Kidney tubule cell (primary cell): ENCODE results near the gene NPAT.
A peak's percentile ranks its signal among the peaks of the same experiment; 100 is the strongest.
"Not testable (repeated sequence)": the region's sequence is repeated elsewhere in the genome, so short reads cannot be mapped to it uniquely, and the experiment has no call there.

Experiments
- DNase-seq: peaks from one replicate; pipeline ENCODE4 v3.0.0-alpha.2; 2018; ENCODE audit warnings: low spot score

NPAT gene

DNA sequence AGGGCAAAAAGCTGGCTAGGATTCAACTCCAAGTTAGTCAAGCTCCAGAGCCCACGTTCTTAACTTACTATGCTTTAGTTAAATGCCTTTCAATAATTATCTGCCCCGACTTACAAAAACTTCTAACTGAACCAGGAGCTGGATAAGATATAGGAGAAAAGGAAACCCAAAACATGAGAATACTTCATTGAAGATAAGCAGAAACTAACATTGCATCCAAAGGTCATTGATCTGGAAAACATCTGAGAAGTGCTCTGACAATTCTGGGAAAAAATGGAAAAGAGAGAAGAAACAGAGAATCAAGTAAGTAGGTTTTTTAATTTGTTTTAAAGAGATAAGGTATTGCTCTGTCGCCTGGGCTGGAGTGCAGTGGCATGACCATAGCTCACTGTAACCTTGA, 73.9 kb downstream of the NPAT start:
- DNase-seq = no peak

DNA sequence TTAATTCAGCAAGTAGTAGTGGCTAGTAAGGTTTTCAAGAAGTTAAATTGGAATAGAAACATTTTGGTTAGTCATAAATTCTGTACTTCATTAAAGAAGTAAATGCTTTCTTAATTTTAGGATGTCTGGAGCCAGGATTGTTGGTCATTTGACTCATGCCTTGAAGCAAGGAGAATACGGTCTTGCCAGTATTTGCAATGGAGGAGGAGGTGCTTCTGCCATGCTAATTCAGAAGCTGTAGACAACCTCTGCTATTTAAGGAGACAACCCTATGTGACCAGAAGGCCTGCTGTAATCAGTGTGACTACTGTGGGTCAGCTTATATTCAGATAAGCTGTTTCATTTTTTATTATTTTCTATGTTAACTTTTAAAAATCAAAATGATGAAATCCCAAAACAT, 75.3 kb downstream of the NPAT start:
- no peak for DNase-seq

- DNase-seq = no peak
Measured at GRCh38 chr11:108144615-108145014, 77.8 kb downstream of the NPAT start.

DNA sequence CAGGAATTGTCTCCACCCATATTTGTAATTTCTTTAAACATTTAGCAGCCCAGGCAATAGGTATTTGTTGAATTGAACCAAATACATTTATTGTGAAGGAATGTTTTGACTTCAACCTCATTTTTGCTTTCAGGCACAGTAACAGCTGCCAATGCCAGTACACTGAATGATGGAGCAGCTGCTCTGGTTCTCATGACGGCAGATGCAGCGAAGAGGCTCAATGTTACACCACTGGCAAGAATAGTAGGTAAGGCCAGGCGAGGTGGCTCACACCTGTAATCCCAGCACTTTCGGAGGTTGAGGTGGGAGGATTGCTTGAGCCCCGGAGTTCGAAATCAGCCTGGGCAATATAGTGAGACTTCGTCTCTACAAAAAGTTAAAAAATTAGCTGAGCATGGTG, 80.1 kb downstream of the NPAT start:
- no peak for DNase-seq

DNA sequence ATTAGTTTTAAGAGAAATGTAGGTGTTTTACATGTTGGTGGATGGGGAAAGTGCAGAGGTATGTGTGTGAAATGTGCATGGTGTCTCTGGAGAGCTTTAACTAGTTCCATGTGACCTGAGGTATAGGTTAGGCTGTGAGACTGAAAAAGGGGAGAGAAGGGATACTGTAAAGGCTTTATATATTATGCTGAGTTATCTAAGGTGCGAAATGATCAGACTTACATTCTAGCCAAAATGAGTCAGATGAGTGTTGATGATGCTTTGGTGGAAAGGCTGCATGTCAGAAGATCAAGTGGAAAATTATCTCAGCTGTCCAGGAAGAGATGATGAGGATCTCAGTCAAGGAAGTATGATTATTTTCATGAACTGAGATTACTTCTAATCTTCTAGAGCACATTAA, 85.2 kb downstream of the NPAT start:
- no peak for DNase-seq

DNA sequence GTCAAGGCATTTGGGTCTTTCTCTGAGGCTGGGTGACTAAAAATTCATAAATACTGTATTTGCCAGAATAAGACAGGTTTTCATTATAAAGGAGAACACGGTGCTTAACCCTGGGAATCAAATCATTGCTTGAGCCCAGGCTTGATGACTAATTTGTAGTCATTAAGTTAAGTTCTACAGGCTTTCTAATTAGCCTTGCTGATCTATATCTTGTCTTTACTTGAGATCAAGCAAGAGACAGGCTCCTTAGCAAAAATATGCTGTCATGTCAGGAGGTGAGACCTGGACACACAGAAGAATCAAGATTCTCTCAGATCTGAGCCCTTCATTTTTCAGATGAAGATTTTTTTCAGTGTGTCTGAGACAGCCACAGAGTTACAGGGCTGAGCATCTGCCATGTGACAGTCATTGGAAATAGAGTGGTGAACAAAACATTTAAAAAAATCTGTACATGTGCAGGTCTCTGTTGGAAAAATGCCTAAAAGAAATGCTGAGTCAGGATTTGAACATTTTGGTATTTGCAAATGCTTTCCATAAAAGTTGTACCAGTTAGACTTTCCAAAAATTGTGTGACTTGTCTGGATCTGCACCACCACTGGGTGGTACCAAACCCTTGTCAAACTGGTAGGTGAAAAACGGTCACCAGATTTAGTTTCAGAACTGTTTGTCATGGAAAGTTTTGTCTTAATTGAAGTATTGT, 86.4 kb downstream of the NPAT start:
- DNase-seq = no peak

DNA sequence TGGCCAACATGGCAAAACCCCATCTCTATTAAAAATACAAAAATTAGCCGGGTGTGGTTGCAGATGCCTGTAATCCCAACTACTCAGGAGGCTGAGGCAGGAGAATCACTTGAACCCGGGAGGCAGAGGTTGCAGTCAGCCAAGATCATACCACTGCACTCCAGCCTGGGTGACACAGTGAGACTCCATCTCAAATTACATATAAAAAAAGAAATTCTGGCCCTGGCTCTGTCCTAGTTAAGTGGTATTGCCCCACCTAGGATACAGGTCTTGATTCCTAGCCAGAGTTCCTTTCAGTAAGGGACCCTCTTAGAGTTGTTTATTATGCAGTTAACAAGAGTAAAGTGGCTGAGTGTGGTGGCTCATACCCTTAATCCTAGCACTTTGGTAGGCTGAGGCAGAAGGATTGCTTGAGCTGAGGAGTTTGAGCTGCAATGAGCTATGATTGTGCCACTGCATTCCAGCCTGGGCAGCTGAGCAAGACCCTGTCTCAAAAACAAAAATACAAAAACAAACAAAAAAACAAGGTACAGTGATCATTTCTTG, 89.4 kb downstream of the NPAT start:
- DNase-seq = not testable (repeated sequence)

DNA sequence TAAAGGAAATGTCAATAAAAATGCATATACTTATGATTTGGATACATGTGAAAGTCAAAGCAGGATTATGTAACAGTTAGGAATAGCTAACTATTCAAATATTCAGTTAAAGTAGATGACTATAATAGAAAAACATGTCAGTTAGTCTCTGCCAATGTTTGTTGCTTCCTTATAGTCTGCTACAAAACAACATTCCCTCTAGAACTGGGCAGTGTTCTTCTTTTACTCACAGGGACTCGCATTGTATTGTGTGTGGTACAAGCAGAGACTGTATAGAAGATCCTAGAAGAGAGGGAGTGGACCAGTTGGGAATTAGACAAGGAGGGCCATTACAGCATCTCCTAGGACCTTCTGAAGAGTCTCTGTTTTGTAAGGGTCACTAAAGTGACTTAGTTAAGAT, 90.4 kb downstream of the NPAT start:
- no peak for DNase-seq

GRCh38 chr11:108128772-108129171, 93.7 kb downstream of the NPAT start:
- DNase-seq = no peak

DNA sequence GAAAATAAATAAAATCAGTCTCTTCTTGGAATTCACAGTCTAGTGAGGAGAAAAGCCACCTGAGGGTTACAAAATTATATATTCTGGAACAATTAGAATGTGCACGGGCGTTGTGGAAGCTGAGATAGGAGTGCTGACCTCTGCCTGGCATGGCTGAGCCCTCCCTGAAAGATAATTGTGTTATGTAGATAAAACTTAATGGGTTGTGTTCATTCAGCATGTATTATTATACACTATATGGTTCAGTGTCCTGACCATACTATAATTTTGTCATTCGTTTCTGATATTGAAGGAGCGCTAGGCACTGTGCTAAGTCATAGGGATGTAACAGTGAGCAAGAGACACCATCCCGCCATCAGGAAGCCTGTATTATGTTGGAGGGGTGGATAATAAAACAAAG, 97.3 kb downstream of the NPAT start:
- no peak for DNase-seq

DNA sequence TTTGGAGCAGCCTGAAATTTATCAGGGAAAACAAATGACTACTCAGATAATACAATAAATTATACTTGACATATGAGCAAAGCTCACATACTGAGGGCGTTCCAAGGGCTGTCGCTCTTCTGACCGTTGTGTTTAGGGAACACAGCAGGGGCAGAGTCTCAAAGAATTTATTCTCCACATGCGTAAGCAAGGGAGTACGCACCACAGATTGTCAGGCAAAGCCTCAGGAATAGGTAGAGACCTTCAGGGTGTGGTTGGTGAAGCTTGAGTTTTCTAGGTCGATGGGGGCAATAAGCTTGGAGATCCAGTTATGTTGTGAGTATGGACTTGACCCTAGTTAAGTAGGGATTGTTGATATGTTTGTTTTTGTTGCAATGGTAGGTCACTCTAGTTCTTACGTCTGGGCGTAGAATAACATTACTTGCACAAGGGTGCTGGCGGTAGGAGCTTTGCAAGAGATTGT, 100.2 kb downstream of the NPAT start:
- no peak for DNase-seq

DNA sequence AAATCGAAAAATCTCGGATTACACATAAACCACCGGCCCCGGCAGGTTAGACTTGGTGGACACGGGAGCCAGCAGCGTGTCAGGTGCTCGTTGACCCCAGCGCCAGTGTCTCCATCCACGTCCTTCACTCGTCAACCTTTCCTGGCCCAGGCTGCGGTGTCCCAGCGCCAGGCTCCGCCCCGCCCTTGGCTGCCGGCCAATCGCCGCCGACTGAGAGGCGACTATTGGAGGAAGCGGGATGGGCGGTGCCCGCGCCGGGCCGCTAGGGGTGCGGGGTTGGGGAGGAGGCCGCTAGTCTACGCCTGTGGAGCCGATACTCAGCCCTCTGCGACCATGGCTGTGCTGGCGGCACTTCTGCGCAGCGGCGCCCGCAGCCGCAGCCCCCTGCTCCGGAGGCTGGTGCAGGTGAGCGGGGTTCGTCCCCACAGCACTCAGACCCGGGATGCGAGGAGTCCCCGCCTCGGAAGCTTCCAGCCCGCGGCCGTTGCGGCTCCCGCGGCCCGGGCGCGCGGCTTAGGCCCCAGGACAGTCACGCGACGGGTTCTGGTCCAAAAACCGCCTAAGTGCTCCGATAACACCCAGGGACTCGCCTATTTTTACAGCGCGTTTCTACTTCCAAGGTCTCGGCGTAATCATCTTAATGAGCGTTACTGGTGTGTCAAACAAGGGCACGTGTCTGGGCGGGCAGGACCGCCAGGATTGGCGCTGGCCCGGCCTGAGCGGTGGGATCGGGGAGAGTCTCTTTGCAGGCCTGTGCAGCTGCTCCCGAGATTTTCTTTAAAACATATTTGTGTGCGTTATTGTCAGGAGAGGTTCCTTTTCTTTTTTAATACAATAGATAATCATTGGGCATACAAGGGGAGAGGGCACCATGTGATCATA, 100.9 kb downstream of the NPAT start, which contains the start of gene ACAT1:
Gene ACAT1, plus strand, starts transcription at position 294 of the 882 bp plus-strand sequence. Its CDS starts 40 bp downstream, at position 334.
- peak; percentile 94 for DNase-seq

- DNase-seq = not testable (repeated sequence)
Measured at GRCh38 chr11:108120936-108121273, 101.5 kb downstream of the NPAT start.

GRCh38 chr11:108117746-108118371, 104.6 kb downstream of the NPAT start:
- peak; percentile 67 for DNase-seq

DNA sequence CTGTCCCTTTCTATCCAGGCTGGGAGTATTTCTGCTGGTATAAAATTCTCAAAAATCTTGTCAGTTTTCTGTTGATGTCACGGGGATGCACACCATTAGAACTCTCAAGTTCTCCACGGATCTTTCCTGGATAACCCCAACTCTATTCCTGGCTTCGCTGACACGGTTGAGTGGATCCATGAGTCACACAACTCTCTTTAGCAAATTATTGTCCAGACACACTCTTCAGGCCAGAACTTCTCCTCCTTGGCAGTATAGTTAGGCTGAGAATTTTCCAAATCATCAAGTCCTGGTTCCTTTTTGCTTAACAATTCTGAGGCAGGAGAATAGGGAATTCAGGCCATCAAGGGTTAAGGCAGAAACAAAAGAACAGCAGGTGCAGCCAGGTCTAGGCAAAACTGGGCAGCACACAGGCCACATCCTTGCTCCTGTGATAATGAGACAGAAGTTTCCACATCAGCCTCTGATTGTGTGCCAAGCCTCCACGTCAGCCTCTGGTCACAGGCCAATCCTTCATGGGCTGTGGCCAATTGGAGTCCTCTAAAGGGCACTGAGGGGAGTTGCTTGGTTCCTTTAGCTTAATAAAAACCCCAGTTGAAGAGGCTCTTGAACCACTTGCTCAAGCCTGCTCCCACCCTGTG, 106.8 kb downstream of the NPAT start:
- DNase-seq = peak; percentile 96

- DNase-seq = no peak
Measured at GRCh38 chr11:108112057-108112456, 110.4 kb downstream of the NPAT start.

DNA sequence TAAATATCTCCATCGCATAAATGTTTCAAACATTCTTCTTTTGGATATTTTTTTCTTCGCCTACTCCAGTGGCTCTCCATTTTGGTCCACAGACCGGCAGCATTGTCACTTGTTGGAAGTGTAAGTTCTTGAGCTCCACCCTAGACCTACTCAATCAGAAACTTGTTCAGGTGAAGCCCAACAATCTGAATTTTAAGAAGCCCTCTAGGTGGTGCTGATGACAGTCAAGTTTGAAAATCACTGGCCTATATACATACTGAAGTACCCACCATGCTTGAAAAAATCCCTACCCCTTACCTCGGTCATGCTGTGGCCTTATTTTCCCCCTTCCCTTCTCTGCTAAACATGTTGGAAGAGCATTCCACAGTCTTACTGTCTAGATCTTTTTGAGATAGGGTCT, 111.3 kb downstream of the NPAT start:
- no peak for DNase-seq
